Adrenal gland (tissue), 12 donors: ENCODE measurements around the gene RBM44. TPM values are rescaled to one million over a fixed set of nuclear protein-coding genes. Genes with fewer than 3 reads are reported as not detected.
"Not testable (repeated sequence)": the region's sequence is repeated elsewhere in the genome, so short reads cannot be mapped to it uniquely, and the experiment has no call there.

Experiments
- DNase-seq, 7 donors: peaks; one replicate each; pipeline ENCODE4 v3.0.0-alpha.2; 2019 to 2020
- H3K27ac ChIP-seq, 5 donors: fragments of 200-600 bp; sonication (generic) in 4 of 5; 1 replicate in 3 of 5; 2 replicates in 2 of 5; pipeline versions ENCODE4 v1.5.1 to v1.8.0; 2016 to 2020; ENCODE audit warnings: mild to moderate bottlenecking in 1 of 5
- H3K27me3 ChIP-seq: fragments of 200-600 bp; 2 replicates; pipeline ENCODE4 v1.8.0; 2021
- H3K36me3 ChIP-seq, 2 donors: fragments of 200-600 bp; replicated peaks in 1 of 2; 1 replicate in 1 of 2; 2 replicates in 1 of 2; pipeline versions ENCODE4 v1.5.1 to v1.8.0; 2018 to 2022
- H3K4me1 ChIP-seq, 2 donors: fragments of 200-600 bp; replicated peaks in 1 of 2; 1 replicate in 1 of 2; 2 replicates in 1 of 2; pipeline versions ENCODE4 v1.5.1 to v1.8.0; 2018 to 2021
- H3K4me3 ChIP-seq, 4 donors: fragments of 200-600 bp; sonication (generic) in 3 of 4; one replicate each; pipeline ENCODE4 v1.5.1; 2016 to 2018
- H3K9me3 ChIP-seq, 3 donors: fragments of 200-600 bp; sonication (generic) in 1 of 3; replicated peaks in 1 of 3; 1 replicate in 2 of 3; 2 replicates in 1 of 3; pipeline versions ENCODE4 v1.5.1 to v1.8.0; 2016 to 2021
- POLR2A ChIP-seq, 2 donors: fragments of 450-650 bp; IDR thresholded peaks; one replicate each; pipeline ENCODE4 v1.6.1; 2017; ENCODE audit warnings: antibody characterized with exemption in 2 of 2, mild to moderate bottlenecking in 2 of 2, moderate library complexity in 1 of 2
- WGBS, 4 donors: extraction: QIAGEN DNeasy Blood & Tissue Kit in 2 of 4; methylation state at CpG; one replicate each; pipeline versions ENCODE4 v1.1.5 to v1.1.7; 2013 to 2017; 5-methylcytosine and 5-hydroxymethylcytosine counted together
- intact Hi-C, 2 donors: fragments of 100-400 bp; cut with DNase I; formaldehyde crosslinking; loops; one replicate each; pipeline versions ENCODE4 v1.14.1 to v1.15.0; 2022 to 2023
- polyA plus RNA-seq, 3 donors: library from polyadenylated mRNA; stranded (reverse); fragments of 200-250 nt in 2 of 3; fragments of 350-450 nt in 1 of 3; fragmentation: Illumina TruSeq in 1 of 3; extraction: RNeasy Lipid Tissue Mini Kit (QIAGEN cat#74804) in 1 of 3; gene quantifications; one replicate each; pipeline ENCODE4 v1.2.3, GENCODE V29; 2013 to 2014
- total RNA-seq, 9 donors: library from RNA; depleted of rRNA in 4 of 9; stranded (reverse); fragments of >200 nt in 4 of 9; fragments of 120-200 nt in 1 of 9; fragmentation: NEBNext Ultra II Directional in 1 of 9; extraction: Animal tissue kit (Norgen Biotek cat#: 25700) in 1 of 9; gene quantifications; one replicate each; pipeline versions ENCODE4 v1.1.0 to v1.2.4, GENCODE V29; 2013 to 2023
- TF ChIP-seq, protein P1 (sequence below), 6 experiments: fragments of 450-650 bp in 4 of 6; fragments of 200-600 bp in 2 of 6; sonication (generic) in 1 of 6; IDR thresholded peaks; 1 replicate in 5 of 6; 2 replicates in 1 of 6; pipeline versions ENCODE4 v1.5.1 to v1.8.0; 2016 to 2021; ENCODE audit warnings: antibody characterized with exemption in 6 of 6, mild to moderate bottlenecking in 2 of 6, moderate library complexity in 1 of 6
- donor health status: healthy with polysubstance abuse.
- donor health status: Bipolar disorder and iron deficiency.
- donor health status: DM: yes; HTN: yes; CAD: no.
- donor health status: DM: no; HTN: no; CAD: no.
- donor health status: DM: no; HTN: no; CAD: no.
- donor health status: DM: yes; HTN: yes; CAD: no.

The RBM44 gene
- total and polyA plus RNA-seq, 12 donors, result 0.15 to 0.72 (median 0.30) TPM; not detected in 1

DNA sequence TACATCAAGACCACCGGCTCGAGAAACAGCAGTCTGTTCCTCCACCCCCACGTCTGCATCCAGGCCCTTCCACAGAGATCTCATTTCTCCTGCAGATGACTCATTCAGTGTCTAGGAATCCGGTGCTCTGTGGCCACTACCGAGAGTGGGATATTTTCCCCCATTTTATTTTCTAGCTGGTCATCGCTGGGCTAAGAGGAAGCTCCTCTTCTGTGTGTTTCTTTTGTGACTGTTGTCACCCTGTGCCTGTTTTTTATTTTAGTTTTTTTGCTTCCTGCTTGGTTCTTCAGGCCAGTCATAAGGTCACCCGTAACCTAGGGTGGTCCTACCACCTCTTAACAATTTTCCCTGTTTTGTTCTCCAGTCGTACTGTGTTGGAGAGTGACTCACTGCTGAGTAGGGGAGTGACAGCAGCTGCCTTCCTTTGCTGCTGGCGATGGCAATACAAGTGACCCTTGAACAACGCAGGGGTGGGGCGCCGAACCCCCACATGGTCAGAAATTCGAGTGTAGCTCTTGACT is 67.6 kb downstream of the RBM44 start:
- Histone ChIP-seq H3K9me3 (no peaks in the 10 kb centered on the region), H3K27me3 (peaks cover 4% of the 10 kb centered on the region), H3K36me3 (no peaks in the 10 kb centered on the region), H3K4me3 (no peak overlapping the region), H3K27ac (peak overlapping the region in 1 of 5 donors; percentile 67), H3K4me1 (no peaks in the 10 kb centered on the region)
- 66 to 75% (median 68%) methylated on average over 13 of the region's 13 CpGs for WGBS, 4 donors
- TF ChIP-seq, protein P1, sequence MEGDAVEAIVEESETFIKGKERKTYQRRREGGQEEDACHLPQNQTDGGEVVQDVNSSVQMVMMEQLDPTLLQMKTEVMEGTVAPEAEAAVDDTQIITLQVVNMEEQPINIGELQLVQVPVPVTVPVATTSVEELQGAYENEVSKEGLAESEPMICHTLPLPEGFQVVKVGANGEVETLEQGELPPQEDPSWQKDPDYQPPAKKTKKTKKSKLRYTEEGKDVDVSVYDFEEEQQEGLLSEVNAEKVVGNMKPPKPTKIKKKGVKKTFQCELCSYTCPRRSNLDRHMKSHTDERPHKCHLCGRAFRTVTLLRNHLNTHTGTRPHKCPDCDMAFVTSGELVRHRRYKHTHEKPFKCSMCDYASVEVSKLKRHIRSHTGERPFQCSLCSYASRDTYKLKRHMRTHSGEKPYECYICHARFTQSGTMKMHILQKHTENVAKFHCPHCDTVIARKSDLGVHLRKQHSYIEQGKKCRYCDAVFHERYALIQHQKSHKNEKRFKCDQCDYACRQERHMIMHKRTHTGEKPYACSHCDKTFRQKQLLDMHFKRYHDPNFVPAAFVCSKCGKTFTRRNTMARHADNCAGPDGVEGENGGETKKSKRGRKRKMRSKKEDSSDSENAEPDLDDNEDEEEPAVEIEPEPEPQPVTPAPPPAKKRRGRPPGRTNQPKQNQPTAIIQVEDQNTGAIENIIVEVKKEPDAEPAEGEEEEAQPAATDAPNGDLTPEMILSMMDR (IDR thresholded peaks at IDR 0.05), result no peak
- TF ChIP-seq POLR2A (IDR thresholded peaks at IDR 0.05), result no peak
- intact Hi-C loops, result no loop called here
- DNase-seq, result no peak

DNA sequence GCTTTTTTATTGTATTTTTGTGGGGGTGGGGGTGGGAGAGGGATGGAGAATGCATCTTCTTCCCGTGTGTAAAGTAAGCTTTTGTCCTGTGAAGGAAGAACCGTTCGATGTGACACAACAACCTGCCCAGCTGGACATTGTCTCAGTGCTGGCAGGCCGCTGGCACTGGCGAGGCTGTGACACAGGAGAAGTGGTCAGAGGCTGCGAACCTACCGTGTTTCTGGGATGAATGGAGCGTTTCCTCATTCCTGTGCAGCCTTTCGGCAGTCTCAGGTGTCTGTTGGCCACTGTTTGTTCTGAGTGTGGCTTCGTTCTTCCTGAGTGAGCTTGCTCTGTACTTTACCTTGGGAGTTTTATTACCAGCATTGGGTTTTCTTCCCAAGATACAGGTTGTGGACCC is 68.9 kb downstream of the RBM44 start:
- Histone ChIP-seq H3K27me3 (peaks cover 4% of the 10 kb centered on the region), H3K9me3 (no peaks in the 10 kb centered on the region), H3K36me3 (no peaks in the 10 kb centered on the region), H3K4me3 (no peak overlapping the region), H3K27ac (no peak overlapping the region), H3K4me1 (no peaks in the 10 kb centered on the region)
- DNase-seq, result no peak
- TF ChIP-seq, protein P1 (IDR thresholded peaks at IDR 0.05), result no peak
- no peak for TF ChIP-seq POLR2A (IDR thresholded peaks at IDR 0.05)
- intact Hi-C loops, result no loop called here
- WGBS, 4 donors, result 86 to 93% (median 90%) methylated on average over 10 of the region's 10 CpGs

DNA sequence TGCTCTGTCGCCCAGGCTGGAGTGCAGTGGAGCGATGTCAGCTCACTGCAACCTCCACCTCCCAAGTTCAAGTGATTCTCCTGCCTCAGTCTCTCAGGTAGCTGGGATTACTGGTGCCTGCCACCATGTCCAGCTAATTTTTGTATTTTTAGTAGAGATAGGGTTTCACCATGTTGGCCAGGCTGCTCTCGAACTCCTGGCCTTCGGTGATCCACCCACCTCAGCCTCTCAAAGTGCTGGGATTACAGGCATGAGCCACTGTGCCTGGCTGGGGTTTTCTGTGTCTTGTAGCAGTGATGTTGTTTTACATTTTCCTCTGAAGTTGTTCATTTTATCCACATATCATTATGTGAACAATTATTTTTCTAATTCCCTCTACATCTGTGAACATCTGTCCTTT is 69.5 kb downstream of the RBM44 start:
- DNase-seq, H3K36me3 ChIP-seq, H3K9me3 ChIP-seq, H3K27me3 ChIP-seq, H3K4me1 ChIP-seq, intact Hi-C loops, H3K4me3 ChIP-seq, H3K27ac ChIP-seq: not testable (repeated sequence)
- WGBS, 4 donors, result 90 to 97% (median 94%) methylated on average over 4 of the region's 4 CpGs

DNA sequence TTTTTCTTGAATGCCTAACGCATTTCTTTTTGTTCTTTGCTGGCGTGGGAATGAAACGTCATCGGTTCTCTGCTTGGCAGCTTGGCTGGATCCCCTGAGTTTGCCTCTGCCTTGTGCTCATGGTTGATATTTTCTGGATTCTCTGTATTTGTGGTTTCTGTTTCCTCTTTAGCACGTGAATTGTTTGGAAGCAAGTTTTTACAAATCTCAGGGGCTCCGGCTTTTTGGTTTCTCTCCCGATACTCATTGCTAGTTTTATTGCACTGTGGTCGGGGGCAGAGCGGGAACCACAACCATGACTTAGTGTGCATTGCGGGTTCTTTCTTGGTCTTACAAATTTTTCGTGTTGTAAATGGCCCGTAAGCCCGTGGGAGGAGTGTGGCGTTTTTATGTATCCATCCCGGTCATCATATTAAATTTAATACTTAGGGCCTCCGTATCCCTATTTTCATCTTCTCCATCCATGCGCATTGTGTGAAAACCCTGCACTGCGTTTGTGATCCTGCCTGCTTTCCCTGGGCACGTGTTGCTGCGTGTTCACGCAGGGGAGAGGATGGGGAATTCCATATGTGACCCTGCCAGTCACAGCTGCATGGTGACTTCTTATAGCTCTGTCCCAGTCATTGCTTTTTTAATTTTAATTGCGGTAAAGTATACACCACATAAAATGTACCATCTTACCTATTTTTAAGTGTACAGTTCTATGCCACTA is 70.2 kb downstream of the RBM44 start:
- Histone ChIP-seq H3K36me3 (no peaks in the 10 kb centered on the region), H3K9me3 (no peaks in the 10 kb centered on the region), H3K4me3 (no peak overlapping the region), H3K27ac (no peak overlapping the region), H3K27me3 (no peaks in the 10 kb centered on the region), H3K4me1 (no peaks in the 10 kb centered on the region)
- intact Hi-C loops, result no loop called here
- 76 to 79% (median 78%) methylated on average over 22 of the region's 22 CpGs for WGBS, 4 donors
- TF ChIP-seq POLR2A (IDR thresholded peaks at IDR 0.05), result no peak
- TF ChIP-seq, protein P1 (IDR thresholded peaks at IDR 0.05), result no peak
- no peak for DNase-seq
